Activated CD8-positive, alpha-beta memory T cell treated with anti-CD3 and anti-CD28 coated beads, Interleukin-2, amount 50 U/mL, for 24 hours (primary cell): Measurements from ENCODE around the gene C11orf86.
"Not testable (repeated sequence)": the region's sequence is repeated elsewhere in the genome, so short reads cannot be mapped to it uniquely, and the experiment has no call there.

Source experiments
- DNase-seq: peaks from one replicate; pipeline ENCODE4 v3.0.0-alpha.2; 2020; ENCODE audit errors: extremely low read depth

The C11orf86 gene

DNA sequence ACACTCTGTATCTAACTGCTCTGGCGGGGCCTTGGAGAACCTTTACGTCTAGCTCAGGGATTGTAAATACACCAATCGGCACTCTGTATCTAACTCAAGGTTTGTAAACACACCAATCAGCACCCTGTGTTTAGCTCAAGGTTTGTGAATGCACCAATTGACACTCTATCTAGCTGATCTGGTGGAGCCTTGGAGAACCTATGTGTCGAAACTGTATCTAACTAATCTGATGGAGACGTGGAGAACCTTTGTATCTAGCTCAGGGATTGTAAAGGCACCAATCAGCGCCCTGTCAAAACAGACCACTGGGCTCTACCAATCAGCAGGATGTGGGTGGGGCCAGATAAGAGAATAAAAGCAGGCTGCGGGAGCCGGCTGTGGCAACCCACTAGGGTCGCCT lies 14.3 kb downstream of the C11orf86 start:
- DNase-seq, result not testable (repeated sequence)

- DNase-seq, result no peak
Measured at GRCh38 chr11:66992041-66992440, 16.9 kb downstream of the C11orf86 start.

DNA sequence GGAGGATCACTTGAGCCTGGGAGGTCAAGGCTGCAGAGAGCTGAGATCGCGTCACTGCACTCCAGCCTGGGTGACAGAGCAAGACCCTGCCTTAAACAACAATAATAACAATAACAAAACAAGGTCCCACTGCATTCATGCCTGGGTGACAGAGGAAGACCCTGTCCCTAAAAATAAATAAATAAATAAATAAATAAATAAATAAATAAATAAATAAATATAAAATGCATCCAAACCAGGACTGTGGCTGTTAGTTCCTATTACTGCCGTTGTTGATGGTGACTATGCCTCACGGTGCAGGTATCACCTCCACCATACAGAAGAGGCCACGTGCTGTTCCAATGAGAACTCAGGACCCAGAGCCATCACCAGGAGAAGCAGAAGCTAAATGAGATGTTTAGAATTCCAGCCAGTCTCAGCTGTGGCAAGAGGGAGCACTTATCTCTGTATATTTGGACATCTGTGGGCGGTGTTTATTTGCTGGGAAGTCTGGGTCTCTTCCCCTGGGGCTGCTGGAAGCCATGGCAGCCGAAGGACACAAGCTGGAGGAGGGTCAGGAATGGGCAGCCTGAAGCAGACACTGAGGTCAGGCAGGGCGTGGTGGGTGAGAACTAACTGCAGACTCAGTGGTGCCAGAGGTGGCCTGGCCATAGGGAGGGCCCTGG lies 21.6 kb downstream of the C11orf86 start:
- DNase-seq, result no peak

DNA sequence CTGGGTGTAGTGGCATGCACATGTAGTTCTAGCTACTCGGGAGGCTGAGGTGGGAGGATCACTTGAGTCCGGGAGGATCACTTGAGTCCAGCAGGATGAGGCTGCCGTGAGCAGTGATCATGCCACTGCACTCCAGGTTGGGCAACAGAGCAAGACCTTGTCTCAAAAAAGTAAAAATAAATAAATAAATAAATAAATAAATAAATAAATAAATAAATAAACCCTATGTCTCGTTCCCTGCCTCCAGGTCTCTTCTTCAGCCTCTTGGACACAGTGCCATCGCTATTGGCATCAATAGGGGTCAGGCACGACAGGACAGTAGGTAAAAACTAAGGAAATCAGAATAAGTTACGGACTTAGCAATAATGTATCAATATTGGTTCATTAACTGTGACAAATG lies 24.5 kb downstream of the C11orf86 start:
- no peak for DNase-seq

GRCh38 chr11:67001332-67001731 lies 26.2 kb downstream of the C11orf86 start:
- DNase-seq, result no peak

DNA sequence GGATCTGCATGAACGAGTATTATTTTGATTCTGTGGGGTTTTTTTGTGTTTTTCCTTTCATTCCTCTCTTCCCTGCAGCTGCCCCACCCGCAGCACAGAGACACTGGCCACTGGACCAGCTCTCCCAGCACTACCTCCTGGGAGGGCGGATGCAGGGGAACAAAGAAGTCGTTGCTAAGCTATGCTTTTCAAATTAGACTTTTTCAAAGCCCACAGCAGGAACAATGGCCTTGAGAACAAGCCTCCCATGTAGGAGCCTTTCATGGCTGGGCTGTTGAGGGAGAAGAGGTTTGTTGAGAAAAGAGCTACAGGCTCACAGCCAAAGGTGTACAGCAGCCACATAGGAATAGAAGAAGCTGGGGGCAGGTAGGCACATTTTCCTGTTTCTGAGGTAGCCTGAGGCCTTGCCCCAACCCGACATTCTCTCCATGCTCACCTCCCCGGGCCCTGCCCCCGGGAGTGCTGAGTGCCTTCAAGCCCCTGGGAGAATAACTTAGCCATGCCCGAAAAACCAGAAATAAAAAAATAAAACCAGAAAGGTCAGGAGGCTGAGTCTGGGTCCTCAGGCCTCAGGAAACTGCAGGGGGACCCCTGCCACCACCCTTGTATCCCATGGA lies 27.3 kb downstream of the C11orf86 start:
- no peak for DNase-seq

DNA sequence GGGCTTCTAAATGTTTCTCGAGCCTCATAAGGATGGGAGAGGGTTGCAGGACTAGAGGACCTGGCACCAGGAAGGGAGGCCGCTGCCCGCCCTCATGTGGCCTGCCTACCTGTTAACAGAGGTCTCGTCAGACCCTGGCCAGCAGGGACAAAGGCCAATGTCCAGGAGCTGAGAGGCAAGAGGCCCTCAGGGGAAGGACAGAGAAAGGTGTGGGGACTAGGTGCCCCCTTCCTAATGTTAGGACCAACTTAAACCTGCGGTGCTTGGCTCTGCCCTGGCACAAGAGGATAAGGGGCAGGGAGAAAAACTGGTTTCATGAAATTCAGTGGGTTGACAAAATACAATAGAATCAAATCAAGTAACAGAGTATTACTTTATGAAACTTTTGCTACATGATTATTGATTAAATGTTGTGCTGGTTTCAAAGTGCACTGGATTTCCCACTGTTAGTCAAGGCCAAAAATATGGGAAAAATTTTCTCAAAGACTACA lies 27.9 kb downstream of the C11orf86 start:
- DNase-seq, result no peak

GRCh38 chr11:67005200-67005599 lies 30.1 kb downstream of the C11orf86 start:
- DNase-seq, result not testable (repeated sequence)

- no peak for DNase-seq
Measured at GRCh38 chr11:67006029-67006884, 31.2 kb downstream of the C11orf86 start.

DNA sequence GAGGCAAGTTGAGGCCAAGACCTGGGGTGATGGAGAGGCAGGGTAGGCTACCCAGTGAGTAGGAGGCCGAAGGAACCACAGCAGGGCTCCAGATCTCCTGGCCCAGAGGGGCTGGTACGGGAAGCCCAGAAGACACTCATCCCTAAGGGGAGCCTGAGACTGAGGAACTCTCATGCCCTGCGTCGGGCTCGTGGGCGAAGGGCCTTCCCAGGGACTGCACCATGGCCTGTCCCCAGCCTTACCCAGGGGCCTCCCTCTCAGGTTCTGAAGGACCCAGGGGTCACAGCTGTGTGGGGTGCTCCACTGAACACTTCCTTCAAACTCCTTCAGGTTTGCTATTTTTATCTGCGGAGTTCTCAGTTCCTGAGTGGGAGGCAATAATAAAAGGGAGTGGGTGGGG lies 32.0 kb downstream of the C11orf86 start:
- DNase-seq, result no peak

DNA sequence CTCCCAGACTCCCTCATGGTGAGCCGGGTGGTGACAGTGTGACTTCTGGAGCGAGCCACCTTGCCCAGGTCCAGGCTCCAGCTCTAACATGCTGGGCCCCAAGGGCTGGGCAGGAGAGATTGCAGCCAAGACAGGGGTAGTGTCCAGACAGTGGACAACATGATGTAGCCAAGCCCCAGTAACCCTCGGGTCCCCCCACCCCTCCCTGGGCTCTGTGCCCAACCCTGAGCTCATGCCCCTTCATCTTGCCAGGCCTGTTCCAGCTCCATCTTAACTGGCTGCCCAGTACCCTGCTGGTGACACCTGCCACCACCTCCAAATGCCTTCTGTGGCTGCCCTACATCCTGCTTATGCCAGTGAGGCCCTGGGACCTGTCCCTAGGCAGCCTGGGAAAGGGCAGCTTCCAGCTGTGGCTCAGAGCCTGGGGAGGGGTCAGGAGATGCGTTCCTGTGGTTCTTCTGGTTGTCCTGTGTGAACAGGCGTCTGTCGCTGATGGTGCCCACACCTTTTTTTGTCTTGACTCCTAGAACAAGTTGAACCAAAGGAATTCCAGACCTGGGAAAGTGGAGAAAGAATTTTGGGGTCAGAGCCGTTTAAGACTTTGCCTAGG lies 35.3 kb downstream of the C11orf86 start:
- no peak for DNase-seq

GRCh38 chr11:67013511-67014045 lies 38.5 kb downstream of the C11orf86 start:
- no peak for DNase-seq

- no peak for DNase-seq
Measured at GRCh38 chr11:67014343-67014742, 39.2 kb downstream of the C11orf86 start.

- DNase-seq, result no peak
Measured at GRCh38 chr11:67015048-67015447, 39.9 kb downstream of the C11orf86 start.

- DNase-seq, result no peak
Measured at GRCh38 chr11:67016550-67016949, 41.4 kb downstream of the C11orf86 start.

- no peak for DNase-seq
Measured at GRCh38 chr11:67020949-67021348, 45.8 kb downstream of the C11orf86 start.

DNA sequence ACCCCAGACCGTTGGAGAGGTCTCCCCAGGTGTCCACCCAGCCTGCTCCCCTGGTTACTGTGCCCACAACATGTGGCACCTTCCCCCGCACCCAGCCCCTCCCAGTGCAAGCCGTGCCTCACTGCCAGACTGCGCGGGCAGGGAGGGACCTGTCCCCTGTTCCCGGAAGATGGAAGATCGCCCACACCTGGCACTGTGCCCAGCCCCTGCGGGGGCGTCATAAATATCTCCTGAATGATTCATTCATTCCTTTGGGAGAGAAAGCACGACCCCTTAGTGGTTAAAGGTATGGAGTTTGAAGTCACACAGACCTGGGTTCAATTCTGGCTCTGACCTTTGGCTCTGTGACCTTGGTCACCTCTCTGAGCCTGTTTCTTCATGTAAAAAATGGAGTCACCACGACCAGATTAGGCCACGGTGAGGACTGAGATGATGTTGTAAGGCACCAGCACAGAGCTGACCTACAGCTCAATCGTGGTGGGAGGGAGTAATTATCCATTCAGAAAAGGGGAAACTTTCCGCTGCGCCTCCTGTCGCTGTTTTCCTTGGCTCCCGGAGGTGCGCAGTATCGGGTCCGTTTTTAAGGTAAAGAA lies 47.3 kb downstream of the C11orf86 start:
- DNase-seq, result no peak

DNA sequence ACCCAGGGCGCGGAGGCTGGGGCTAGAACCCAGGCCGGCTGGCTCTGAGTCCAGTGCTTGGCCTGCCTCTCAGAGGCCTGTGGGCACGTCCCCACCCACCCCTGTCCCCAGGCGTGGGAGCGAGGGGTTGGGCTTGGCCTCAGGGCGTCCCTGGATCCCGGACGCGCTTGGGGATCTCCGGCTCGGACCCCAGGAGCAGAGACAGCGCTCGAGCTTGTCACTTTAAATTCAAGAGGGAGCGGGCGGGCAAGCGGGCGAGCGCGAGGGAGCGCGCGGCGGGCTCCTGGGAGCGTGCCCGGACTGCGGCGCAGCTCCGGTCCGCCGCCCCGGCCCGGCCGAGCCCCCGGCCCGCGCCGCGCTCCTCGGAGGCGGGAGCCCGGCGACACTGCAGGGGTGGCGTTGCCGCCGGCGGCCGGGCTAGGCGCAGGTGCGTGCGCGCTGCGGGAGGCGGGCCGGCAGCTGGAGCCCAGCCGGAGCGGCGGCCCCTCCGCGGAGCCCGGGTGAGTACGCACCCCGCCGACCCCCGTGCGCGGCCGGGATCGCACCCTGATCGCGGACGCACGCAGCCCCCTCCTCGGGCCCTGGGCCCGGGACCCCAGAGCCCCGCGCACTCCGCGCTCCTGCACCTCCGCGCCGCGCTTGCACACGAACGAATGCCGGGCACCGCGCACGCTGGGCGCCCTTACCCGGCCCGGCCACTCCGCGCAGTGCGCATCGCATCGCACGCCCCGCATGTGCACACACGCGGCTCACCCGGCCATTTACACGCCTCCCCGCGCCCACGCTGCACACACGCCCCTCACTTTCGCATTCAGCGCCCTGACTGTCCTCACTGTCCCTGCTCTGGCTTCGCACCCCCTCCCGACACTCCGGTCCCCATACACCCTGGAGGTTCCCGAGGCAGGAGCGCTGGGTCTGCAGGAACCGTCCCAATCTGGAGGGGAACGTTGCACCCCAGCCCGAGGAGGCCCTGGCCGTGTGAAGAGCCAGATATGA lies 48.2 kb downstream of the C11orf86 start, which contains the start of gene SYT12:
Gene SYT12 (plus strand): TSS at position 174 of the 996 bp plus-strand sequence. CDS start 7,011 bp downstream, outside the sequence.
- no peak for DNase-seq

DNA sequence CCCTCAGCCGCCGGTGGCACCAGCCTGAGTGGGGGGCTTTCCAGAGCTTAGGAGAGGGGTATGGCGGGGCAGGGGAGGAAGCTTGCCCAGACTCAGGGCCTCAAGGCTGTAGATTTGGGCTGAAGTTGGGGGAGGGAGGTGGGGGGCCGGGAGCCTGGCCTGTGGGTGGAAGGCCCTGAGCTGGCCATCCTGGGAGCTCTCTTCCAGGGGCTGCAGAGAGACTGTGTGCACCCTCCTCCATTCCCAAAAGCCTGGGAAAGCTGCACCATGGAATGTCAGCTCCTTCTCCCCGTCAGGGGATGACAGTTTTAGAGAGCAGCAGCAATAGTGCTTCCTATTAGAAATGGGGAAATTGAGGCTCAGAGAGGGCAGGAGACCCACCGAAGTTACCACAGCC lies 48.9 kb downstream of the C11orf86 start:
- DNase-seq, result no peak

GRCh38 chr11:67024410-67024809 lies 49.3 kb downstream of the C11orf86 start:
- peak; percentile 9 for DNase-seq
